GM12878 (cell line): ENCODE data around the gene MBNL1. TPM values are rescaled to one million over a fixed set of nuclear protein-coding genes. Genes with fewer than 3 reads are reported as not detected.

Experiments used
- ATF7 ChIP-seq: fragments of 450-650 bp; IDR thresholded peaks from 2 replicates; pipeline ENCODE4 v1.6.1; 2016; ENCODE audit warnings: low read depth, mild to moderate bottlenecking
- CBX5 ChIP-seq: sonication (generic); IDR thresholded peaks from 2 replicates; pipeline ENCODE4 v1.6.1; 2016; ENCODE audit warnings: low read depth, moderate library complexity, mild to moderate bottlenecking, inconsistent platforms
- CHD4 ChIP-seq: fragments of 200-600 bp; sonication (generic); IDR thresholded peaks from 2 replicates; pipeline ENCODE4 v1.6.1; 2016; ENCODE audit warnings: mild to moderate bottlenecking
- DPF2 ChIP-seq: fragments of 450-650 bp; IDR thresholded peaks from 2 replicates; pipeline ENCODE4 v1.6.1; 2017; ENCODE audit warnings: mild to moderate bottlenecking
- EED ChIP-seq: sonication (generic); IDR thresholded peaks from 2 replicates; pipeline ENCODE4 v1.6.1; 2016; ENCODE audit warnings: antibody characterized with exemption, low read depth
- FOS ChIP-seq: IDR thresholded peaks from 3 replicates; pipeline ENCODE4 v1.6.1; 2011; ENCODE audit warnings: borderline replicate concordance; ENCODE audit not compliant: insufficient read length; ENCODE audit errors: extremely low read depth
- FOXK2 ChIP-seq: fragments of 450-650 bp; IDR thresholded peaks from 2 replicates; pipeline ENCODE4 v1.6.1; 2017; ENCODE audit warnings: mild to moderate bottlenecking, moderate library complexity
- MXI1 ChIP-seq: fragments of 150-350 bp; IDR thresholded peaks from 2 replicates; pipeline ENCODE4 v1.6.1; 2011; ENCODE audit warnings: low read depth, mild to moderate bottlenecking, inconsistent platforms, low read length, improper control_type of control experiment
- NRF1 ChIP-seq: conservative IDR thresholded peaks from 2 replicates; pipeline ENCODE4 v1.6.1; 2011; ENCODE audit warnings: mild to moderate bottlenecking, low read depth, low read length, improper control_type of control experiment
- PAX5 ChIP-seq: IDR thresholded peaks from 2 replicates; pipeline ENCODE4 v1.6.1; 2011; ENCODE audit warnings: low read depth, low read length, borderline replicate concordance
- POLR2AphosphoS2 ChIP-seq: IDR thresholded peaks from 2 replicates; pipeline ENCODE4 v1.6.1; 2011; ENCODE audit warnings: low read depth, mild to moderate bottlenecking, low read length, improper control_type of control experiment, moderate library complexity
- RBBP5 ChIP-seq: fragments of 200-600 bp; sonication (generic); conservative IDR thresholded peaks from 2 replicates; pipeline ENCODE4 v1.6.1; 2016
- SREBF2 ChIP-seq: IDR thresholded peaks from 2 replicates; pipeline ENCODE4 v1.6.1; 2012; ENCODE audit warnings: mild to moderate bottlenecking, low read length
- STAT1 ChIP-seq: fragments of 450-650 bp; conservative IDR thresholded peaks from 2 replicates; pipeline ENCODE4 v1.6.1; 2014; ENCODE audit warnings: antibody characterized with exemption, mild to moderate bottlenecking
- SUZ12 ChIP-seq: fragments of 200-600 bp; sonication (generic); IDR thresholded peaks from one replicate; pipeline ENCODE4 v1.6.1; 2018; ENCODE audit warnings: antibody characterized with exemption, mild to moderate bottlenecking; ENCODE audit not compliant: unreplicated experiment
- TAF1 ChIP-seq: IDR thresholded peaks from 2 replicates; pipeline ENCODE4 v1.6.1; 2011; ENCODE audit warnings: mild to moderate bottlenecking, low read depth, low read length, borderline replicate concordance
- WRNIP1 ChIP-seq: IDR thresholded peaks from 2 replicates; pipeline ENCODE4 v1.6.1; 2011; ENCODE audit warnings: low read depth, low read length, improper control_type of control experiment, borderline replicate concordance
- YY1 ChIP-seq: IDR thresholded peaks from 2 replicates; pipeline ENCODE4 v1.6.1; 2011; ENCODE audit warnings: low read depth, mild to moderate bottlenecking, low read length
- polyA plus RNA-seq, 11 experiments: library from polyadenylated mRNA; depleted of rRNA in 4 of 11; unstranded in 6 of 11; stranded (reverse) in 5 of 11; fragments of >200 nt; fragmentation: Nextera tagmentation in 4 of 11; fragmentation: Illumina TruSeq in 1 of 11; extraction: Ambion mirVana in 4 of 11; extraction: Trizol in 1 of 11; gene quantifications; 1 replicate in 1 of 11; 2 replicates in 10 of 11; pipeline versions ENCODE4 v1.2.1 to v1.2.3, GENCODE V29; 2011 to 2016; ENCODE audit warnings: inconsistent platforms in 2 of 11, missing spikeins in 2 of 11, low read depth in 1 of 11
- total RNA-seq, 4 experiments: library from RNA; depleted of rRNA in 3 of 4; stranded (reverse); fragments of >200 nt in 3 of 4; fragmentation: Illumina TruSeq in 1 of 4; extraction: Trizol in 1 of 4; gene quantifications; 2 replicates each; pipeline versions ENCODE4 v1.2.1 to v1.2.3, GENCODE V29; 2013 to 2021
- TF ChIP-seq, protein P1 (sequence below): fragments of 450-650 bp; IDR thresholded peaks from 2 replicates; pipeline ENCODE4 v1.6.1; 2014; ENCODE audit warnings: mild to moderate bottlenecking
- TF ChIP-seq, protein P2 (sequence below): fragments of 450-650 bp; IDR thresholded peaks from 2 replicates; pipeline ENCODE4 v1.6.1; 2017; ENCODE audit warnings: antibody characterized with exemption, mild to moderate bottlenecking, moderate library complexity
- TF ChIP-seq, protein P3 (sequence below): IDR thresholded peaks from 2 replicates; pipeline ENCODE4 v1.6.1; 2011; ENCODE audit warnings: low read depth, low read length, improper control_type of control experiment, borderline replicate concordance
- TF ChIP-seq, protein P4 (sequence below): IDR thresholded peaks from 2 replicates; pipeline ENCODE4 v1.6.1; 2011; ENCODE audit warnings: borderline replicate concordance, low read depth, mild to moderate bottlenecking, moderate library complexity, low read length; ENCODE audit not compliant: insufficient read depth, poor library complexity, severe bottlenecking
- TF ChIP-seq, protein P5 (sequence below): fragments of 450-650 bp; formaldehyde crosslinking; IDR thresholded peaks from 2 replicates; pipeline ENCODE4 v1.4.0; 2022; ENCODE audit warnings: mild to moderate bottlenecking, moderate library complexity

Gene MBNL1
- total and polyA plus RNA-seq, 10 of the 15 experiments (the other 5 are each of a cell fraction or from before 2014, with no cell fraction given), result 59.6 to 337 (median 143) TPM

DNA sequence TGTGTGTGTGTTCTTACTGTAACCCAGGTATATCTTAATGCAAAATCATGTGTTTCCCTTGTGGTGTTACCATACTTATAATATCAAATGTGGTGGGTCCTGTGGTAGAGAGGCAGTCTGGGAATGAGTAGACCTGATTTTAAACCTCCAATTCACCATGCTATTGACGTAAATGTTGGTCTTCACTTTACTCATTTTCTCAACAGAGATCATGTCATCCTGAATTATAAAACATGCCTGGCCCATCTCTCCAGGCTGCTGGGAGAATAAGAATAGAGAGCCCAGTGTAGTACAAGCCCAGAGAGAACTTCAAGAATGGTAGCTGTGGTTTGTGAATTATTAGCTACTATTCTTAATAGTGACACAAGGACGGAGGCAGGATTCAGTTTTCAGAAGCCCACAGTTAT lies 88.1 kb downstream of the MBNL1 start (continued):
- TF ChIP-seq PAX5, result peak; percentile 78; the same call in 1 of the 2 replicates
- no peak for TF ChIP-seq RBBP5
- no peak for TF ChIP-seq CHD4
- no peak for TF ChIP-seq FOXK2
- TF ChIP-seq, protein P1, sequence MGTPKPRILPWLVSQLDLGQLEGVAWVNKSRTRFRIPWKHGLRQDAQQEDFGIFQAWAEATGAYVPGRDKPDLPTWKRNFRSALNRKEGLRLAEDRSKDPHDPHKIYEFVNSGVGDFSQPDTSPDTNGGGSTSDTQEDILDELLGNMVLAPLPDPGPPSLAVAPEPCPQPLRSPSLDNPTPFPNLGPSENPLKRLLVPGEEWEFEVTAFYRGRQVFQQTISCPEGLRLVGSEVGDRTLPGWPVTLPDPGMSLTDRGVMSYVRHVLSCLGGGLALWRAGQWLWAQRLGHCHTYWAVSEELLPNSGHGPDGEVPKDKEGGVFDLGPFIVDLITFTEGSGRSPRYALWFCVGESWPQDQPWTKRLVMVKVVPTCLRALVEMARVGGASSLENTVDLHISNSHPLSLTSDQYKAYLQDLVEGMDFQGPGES, result no peak
- TF ChIP-seq, protein P2, sequence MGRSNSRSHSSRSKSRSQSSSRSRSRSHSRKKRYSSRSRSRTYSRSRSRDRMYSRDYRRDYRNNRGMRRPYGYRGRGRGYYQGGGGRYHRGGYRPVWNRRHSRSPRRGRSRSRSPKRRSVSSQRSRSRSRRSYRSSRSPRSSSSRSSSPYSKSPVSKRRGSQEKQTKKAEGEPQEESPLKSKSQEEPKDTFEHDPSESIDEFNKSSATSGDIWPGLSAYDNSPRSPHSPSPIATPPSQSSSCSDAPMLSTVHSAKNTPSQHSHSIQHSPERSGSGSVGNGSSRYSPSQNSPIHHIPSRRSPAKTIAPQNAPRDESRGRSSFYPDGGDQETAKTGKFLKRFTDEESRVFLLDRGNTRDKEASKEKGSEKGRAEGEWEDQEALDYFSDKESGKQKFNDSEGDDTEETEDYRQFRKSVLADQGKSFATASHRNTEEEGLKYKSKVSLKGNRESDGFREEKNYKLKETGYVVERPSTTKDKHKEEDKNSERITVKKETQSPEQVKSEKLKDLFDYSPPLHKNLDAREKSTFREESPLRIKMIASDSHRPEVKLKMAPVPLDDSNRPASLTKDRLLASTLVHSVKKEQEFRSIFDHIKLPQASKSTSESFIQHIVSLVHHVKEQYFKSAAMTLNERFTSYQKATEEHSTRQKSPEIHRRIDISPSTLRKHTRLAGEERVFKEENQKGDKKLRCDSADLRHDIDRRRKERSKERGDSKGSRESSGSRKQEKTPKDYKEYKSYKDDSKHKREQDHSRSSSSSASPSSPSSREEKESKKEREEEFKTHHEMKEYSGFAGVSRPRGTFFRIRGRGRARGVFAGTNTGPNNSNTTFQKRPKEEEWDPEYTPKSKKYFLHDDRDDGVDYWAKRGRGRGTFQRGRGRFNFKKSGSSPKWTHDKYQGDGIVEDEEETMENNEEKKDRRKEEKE, result no peak
- TF ChIP-seq ATF7, result peak; percentile 58; the same call in 1 of the 2 replicates
- TF ChIP-seq, protein P3, sequence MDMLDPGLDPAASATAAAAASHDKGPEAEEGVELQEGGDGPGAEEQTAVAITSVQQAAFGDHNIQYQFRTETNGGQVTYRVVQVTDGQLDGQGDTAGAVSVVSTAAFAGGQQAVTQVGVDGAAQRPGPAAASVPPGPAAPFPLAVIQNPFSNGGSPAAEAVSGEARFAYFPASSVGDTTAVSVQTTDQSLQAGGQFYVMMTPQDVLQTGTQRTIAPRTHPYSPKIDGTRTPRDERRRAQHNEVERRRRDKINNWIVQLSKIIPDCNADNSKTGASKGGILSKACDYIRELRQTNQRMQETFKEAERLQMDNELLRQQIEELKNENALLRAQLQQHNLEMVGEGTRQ, result no peak
- TF ChIP-seq MXI1, result no peak
- TF ChIP-seq, protein P4, sequence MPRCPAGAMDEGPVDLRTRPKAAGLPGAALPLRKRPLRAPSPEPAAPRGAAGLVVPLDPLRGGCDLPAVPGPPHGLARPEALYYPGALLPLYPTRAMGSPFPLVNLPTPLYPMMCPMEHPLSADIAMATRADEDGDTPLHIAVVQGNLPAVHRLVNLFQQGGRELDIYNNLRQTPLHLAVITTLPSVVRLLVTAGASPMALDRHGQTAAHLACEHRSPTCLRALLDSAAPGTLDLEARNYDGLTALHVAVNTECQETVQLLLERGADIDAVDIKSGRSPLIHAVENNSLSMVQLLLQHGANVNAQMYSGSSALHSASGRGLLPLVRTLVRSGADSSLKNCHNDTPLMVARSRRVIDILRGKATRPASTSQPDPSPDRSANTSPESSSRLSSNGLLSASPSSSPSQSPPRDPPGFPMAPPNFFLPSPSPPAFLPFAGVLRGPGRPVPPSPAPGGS, result peak; percentile 4
- TF ChIP-seq EED, result peak; percentile 89
- peak; percentile 78 for TF ChIP-seq DPF2
- TF ChIP-seq SREBF2, result no peak
- TF ChIP-seq FOS, result no peak
- no peak for TF ChIP-seq WRNIP1
- TF ChIP-seq POLR2AphosphoS2, result 0 out of 2 replicates have a peak, but pooled peaks have one; percentile 10
- TF ChIP-seq NRF1, result no peak
- TF ChIP-seq STAT1, result no peak
- TF ChIP-seq, protein P5, sequence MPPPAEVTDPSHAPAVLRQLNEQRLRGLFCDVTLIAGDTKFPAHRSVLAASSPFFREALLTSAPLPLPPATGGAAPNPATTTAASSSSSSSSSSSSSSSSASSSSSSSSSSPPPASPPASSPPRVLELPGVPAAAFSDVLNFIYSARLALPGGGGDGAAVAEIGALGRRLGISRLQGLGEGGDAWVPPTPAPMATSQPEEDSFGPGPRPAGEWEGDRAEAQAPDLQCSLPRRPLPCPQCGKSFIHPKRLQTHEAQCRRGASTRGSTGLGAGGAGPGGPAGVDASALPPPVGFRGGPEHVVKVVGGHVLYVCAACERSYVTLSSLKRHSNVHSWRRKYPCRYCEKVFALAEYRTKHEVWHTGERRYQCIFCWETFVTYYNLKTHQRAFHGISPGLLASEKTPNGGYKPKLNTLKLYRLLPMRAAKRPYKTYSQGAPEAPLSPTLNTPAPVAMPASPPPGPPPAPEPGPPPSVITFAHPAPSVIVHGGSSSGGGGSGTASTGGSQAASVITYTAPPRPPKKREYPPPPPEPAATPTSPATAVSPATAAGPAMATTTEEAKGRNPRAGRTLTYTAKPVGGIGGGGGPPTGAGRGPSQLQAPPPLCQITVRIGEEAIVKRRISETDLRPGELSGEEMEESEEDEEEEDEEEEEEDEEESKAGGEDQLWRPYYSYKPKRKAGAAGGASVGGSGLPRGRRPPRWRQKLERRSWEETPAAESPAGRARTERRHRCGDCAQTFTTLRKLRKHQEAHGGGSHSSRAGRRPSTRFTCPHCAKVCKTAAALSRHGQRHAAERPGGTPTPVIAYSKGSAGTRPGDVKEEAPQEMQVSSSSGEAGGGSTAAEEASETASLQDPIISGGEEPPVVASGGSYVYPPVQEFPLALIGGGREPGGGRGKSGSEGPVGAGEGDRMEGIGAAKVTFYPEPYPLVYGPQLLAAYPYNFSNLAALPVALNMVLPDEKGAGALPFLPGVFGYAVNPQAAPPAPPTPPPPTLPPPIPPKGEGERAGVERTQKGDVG (CRISPR knock-in tag), result no peak
- TF ChIP-seq YY1, result no peak
- TF ChIP-seq SUZ12, result no peak
- 0 out of 2 replicates have a peak, but pooled peaks have one; percentile 55 for TF ChIP-seq CBX5
- TF ChIP-seq TAF1, result no peak
